ENCODE results near the gene ABCA13. TPM values are rescaled to one million over a fixed set of nuclear protein-coding genes. Genes with fewer than 3 reads are reported as not detected.

ABCA13 gene
- total RNA-seq, 1 donor from 2014 or later, result 4.3 TPM

GRCh38 chr7:48250441-48250951, 79.2 kb downstream of the ABCA13 start:
- no peak for ATAC-seq

- no peak for ATAC-seq
Observed at GRCh38 chr7:48251766-48252165, 80.5 kb downstream of the ABCA13 start.

DNA sequence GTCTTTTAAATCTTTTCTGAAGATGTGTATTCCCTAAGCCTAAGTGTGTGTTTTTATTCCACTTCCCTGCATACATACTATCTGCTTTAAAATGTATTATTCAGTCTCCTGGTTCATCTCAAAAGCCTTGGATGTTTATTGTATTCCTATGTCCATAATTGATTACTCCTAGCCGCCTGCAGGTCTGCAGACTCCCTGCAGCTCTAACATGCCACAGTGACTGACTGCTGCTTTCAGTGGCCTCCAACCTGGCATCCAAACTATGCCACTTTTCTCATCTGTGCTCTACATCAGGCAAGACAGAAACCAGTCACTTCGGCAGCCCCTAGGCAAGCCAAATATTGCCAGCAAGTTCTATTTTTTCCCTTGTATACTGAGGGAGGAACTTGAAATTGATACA, 81.7 kb downstream of the ABCA13 start:
- no peak for ATAC-seq

DNA sequence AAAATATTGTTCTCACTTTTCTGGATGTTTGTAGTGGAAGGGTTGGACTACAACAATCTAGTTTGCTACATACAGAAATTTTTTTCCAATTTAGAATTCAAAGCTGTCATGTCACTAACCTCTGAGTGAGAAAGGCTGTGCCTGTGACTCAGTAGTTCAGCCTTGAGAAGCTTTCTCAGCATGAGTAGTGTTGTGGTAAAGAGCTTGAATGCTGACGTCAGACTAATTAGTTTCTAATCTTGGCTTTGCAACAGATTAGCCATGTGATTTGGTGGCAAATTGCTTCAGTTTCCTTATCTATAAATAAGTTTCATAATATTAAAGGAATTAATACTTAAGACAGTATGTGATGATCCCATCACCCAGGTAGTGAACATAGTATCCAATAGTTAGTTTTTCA, 83.8 kb downstream of the ABCA13 start:
- peak; percentile 71 for ATAC-seq

GRCh38 chr7:48259463-48260280, 88.4 kb downstream of the ABCA13 start:
- ATAC-seq, result no peak

- ATAC-seq, result no peak
Observed at GRCh38 chr7:48261696-48262095, 90.4 kb downstream of the ABCA13 start.

DNA sequence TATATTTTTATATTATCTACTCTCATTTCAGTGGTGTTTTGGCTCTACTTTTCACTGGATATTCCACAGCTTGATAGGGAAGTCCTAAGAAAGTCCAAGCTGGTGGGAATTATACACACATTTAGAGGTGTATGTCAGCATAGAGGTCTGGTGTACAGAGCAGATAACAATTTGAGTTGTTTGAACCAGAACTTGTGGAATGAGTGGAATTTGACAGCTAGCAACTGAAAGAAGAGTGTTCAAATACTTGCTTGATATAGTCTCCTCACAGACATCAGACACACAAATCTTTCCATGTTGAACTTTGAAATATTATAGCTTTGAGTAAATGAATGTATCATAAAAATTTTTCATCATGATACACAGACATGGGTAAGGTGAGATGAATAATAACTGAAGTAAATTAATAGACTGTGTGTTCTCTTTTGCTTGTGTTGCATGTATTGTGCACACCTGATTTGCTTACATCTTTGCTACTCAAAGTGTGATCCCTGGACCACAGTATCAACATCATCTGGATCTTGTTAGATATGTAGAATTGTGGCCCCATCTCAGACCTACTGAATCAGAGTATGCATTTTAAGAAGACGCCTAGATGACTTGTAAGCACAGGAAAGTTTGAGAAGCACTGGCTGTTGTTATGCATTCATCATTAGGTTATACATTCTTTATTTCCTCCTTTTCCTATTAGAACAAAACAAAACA, 91.5 kb downstream of the ABCA13 start:
- ATAC-seq, result no peak

DNA sequence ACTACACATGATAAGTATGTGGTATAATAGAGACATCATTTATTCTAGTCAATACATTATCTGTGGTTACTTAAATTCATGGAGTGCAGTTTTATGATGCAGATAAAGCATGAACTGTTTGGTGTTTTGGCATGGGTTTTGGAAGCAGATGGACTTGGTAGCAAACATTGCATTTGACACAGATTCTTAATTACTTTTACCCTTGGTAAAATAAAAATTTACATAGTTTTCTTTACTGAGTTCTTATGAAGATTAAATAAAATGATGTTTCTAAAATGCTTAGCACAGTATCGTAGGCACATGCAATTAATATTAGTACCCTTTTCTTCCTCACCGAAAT, 92.0 kb downstream of the ABCA13 start:
- ATAC-seq, result no peak

DNA sequence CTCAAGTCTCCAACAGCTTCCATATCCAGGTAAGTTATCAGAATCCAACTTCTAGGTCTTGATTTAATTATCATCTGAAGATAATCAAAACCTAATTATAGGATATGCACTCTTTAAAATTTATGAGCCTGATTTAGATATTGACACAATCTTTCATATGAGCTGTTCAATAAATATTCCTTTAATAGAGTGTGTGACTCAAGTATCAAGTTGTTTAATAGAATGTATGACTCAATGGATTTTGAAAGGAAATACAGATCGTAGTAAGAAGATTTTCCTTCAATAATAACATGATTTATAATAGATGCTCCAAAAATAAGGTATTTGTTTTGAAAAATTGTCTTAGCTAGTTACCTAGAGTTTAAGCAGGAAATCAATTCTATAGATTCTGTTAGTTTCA, 97.8 kb downstream of the ABCA13 start:
- no peak for ATAC-seq

DNA sequence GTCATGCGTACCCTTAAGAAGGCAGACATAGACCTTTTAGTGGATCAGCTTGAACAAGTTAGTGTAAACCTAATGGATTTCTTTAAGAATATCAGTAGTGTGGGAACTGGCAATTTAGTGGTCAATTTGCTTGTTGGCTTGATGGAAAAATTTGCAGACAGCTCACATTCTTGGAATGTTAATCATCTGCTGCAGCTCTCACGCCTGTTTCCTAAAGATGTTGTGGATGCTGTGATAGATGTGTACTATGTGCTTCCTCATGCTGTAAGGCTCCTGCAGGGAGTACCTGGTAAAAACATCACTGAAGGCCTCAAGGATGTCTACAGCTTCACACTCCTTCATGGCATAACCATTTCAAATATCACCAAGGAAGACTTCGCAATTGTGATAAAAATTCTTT, 103.4 kb downstream of the ABCA13 start:
- no peak for ATAC-seq

DNA sequence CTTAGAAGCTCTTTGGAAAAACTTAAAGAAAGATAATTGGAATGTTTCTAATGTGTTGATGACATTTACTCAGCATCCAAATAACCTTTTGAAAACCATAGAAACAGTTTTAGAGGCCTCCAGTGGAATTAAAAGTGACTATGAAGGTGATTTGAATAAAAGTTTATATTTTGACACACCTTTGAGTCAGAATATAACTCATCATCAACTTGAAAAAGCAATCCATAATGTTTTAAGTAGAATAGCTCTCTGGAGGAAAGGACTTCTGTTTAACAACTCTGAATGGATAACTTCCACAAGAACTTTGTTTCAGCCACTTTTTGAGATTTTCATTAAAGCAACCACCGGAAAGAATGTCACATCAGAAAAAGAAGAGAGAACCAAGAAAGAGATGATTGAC, 108.2 kb downstream of the ABCA13 start:
- no peak for ATAC-seq

GRCh38 chr7:48280100-48280499, 108.8 kb downstream of the ABCA13 start:
- peak; percentile 72 for ATAC-seq

DNA sequence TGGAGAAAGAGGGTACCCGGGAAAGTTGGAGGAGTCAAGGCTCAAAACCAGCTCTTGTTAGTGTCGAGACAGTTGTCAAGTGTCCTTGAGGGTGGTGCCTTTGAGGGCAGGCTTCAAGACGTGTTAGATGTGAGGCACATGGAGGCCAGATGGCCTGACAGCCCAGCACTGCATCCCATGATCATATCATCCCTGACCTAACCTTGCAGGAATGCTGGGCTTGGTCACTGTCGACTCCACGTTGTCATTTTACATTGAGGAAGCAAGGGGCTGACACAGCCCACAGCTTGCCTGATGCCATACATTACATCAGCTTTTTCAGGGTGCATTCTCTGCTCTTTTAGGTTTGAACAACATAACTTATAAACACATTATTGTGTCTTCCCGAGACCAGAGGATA, 114.1 kb downstream of the ABCA13 start:
- peak; percentile 46 for ATAC-seq

DNA sequence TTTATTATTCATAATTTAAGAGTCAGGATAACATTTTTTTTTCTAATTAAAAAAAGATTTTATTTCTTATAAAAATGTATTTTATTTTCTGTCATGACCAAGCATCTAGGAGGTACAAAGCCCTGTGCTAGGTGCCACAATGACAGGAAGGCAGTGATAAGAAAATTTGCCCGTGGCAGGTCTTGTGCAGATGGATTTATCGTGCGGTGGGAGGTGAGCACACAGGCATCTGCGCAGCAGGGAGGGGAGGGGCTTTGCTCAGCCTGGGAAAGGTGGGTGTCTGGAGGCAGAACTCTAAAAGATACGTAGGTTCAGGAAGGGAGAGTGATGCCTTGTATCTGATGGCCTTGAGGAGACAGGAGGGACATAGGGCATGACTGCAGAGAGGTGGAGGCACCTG, 115.6 kb downstream of the ABCA13 start:
- no peak for ATAC-seq

DNA sequence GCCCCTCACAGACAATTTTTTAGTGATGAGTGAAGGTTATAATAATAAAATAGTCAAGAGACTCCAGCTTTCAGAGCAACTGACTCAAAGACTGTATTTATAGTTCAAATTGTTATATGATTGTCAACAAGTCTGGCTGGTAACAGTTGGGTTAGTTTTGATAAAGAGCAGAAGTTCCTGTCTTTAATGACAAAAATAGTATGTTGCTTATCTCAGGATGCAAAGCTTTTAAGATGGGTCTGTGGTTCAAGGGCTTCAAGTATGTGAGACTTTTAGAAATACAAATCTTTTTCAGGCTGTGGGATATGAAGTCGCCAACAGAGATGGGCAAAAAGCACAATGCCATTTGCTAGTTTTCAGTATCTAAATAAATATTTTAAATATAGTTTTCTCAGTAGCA, 118.4 kb downstream of the ABCA13 start:
- ATAC-seq, result no peak

- no peak for ATAC-seq
Observed at GRCh38 chr7:48292949-48293348, 121.7 kb downstream of the ABCA13 start.

DNA sequence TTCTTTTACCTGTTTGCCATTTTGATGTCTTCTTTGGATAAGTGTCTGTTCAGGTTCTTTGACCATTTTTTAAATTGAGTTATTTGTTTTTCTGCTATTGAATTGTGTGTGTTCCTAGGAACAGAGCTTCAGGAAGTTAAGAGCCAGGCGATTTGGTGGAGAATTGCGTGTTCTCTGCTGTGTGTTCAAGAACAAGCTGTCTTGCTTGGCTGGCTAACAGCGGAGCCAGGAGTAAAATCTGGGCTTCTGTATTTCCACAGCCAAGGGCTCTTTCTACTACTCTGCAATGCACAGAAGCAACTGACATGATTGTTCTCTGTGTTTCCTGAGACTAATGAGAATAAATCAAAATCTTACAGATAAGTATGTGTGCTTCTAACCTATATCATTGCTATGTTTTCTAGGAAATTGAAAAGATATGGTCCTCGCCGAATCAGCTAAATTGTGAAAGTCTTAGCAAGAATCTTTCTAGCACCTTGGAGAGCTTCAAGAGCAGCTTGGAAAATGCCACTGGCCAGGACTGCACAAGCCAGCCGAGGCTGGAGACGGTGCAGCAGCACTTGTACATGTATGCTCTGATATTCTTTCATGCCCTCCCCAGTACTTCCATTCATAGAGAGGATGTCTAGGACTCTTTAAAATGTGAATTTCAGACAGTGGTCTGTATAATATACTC, 124.2 kb downstream of the ABCA13 start:
- no peak for ATAC-seq

DNA sequence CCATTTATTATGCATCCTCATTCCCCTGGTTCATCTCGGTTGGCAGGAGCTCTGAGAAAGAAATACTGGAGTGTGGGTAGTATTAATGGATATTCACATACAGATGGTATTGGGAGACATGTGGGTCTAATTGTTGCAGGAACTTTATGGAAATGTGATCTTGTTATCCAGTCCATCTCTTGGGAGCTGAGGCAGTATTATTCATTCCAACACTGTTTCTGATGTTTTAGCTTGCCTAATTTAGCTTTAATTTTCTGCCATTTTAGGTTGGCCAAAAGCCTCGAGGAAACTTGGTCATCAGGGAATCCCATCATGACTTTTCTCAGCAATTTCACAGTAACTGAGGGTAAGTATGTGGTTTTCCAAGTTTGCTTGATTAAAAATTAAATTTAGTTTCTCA, 125.7 kb downstream of the ABCA13 start:
- ATAC-seq, result no peak

- peak; percentile 84 for ATAC-seq
Observed at GRCh38 chr7:48298779-48299178, 127.5 kb downstream of the ABCA13 start.

DNA sequence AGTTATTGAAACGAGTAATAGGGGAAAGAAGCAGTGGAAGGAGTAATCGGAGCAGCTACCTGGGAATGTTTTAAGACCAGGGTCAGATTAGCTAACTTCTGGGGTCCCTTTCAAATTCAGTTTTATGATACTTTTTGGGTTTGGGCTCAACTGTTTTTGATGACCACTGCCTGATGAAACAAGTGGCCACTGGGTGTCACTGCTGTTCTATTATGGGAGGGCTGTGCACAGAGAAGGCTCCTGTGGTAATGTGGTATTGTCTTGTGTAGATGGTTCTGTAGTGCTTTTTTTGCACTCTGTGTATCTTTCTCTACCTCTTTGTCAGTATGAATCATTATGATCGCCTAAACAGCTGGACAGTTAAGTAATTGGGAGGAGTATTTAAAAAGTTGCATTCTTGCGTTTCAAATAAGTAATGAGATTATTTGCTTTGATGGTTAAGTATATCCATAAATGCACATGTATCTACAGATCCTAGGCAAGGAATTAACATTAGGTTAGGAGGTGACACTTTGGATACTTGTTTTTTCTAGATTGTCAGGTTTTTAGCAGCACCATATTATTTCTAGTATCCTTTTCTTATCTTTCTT, 128.4 kb downstream of the ABCA13 start:
- ATAC-seq, result peak; percentile 93

DNA sequence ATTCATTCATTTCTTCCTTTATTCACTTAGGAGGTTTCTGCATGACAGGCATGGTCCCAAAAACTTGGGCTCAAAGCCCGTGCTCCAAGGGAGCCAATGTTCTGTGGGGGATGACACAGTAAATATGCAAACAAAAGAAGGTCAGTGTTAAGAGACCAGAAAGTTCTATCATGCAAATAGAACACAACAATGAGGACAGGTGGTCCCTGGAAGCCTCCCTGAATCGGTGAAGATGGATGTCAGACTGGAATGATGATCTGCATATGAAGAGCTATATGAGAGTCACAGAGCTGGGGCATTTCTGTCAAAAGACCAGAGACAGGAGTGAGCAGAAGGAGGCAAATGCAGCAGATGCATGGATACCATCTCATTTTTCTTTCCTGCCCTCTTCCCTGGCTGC, 129.0 kb downstream of the ABCA13 start:
- ATAC-seq, result no peak

- ATAC-seq, result no peak
Observed at GRCh38 chr7:48301201-48301600, 129.9 kb downstream of the ABCA13 start.

DNA sequence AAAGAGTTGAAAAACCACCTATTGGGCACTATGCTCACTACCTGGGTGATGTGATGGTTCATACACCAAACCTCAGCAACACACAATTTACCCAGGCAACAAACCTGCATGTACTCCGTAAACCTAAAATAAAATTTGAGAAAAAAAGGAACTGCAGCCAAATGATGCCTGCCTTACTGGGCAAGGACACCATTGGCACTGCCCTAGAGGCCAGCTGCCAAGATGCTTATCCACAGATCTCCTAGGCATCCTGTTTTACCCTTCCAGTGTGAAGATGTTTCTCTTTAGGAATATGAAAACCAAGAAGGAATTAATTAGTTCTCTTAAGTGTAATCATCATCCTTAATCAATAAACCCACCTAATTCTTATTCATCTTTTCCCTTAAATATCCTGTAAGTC, 133.4 kb downstream of the ABCA13 start:
- no peak for ATAC-seq

All from esophagus mucosa (tissue), 1 donor.